ENCODE results near the gene MAIP1. TPM values are rescaled to one million over a fixed set of nuclear protein-coding genes. Genes with fewer than 3 reads are reported as not detected.

The MAIP1 gene
- total RNA-seq, 1 donor from 2014 or later, result 18.7 TPM

- intact Hi-C loops (cut with micrococcal nuclease), result loop anchor here (5.0 kb wide), 1 partner anchor 323 kb away; the partner anchor contains the start of gene SPATS2L
These were observed 29.4 kb downstream of the MAIP1 start for GRCh38 chr2:199984755-199985154.

GRCh38 chr2:199985625-199986207, 30.3 kb downstream of the MAIP1 start:
- intact Hi-C loops (cut with micrococcal nuclease), result no loop called here

GRCh38 chr2:199987586-199987985, 32.2 kb downstream of the MAIP1 start:
- intact Hi-C loops (cut with micrococcal nuclease), result no loop called here

DNA sequence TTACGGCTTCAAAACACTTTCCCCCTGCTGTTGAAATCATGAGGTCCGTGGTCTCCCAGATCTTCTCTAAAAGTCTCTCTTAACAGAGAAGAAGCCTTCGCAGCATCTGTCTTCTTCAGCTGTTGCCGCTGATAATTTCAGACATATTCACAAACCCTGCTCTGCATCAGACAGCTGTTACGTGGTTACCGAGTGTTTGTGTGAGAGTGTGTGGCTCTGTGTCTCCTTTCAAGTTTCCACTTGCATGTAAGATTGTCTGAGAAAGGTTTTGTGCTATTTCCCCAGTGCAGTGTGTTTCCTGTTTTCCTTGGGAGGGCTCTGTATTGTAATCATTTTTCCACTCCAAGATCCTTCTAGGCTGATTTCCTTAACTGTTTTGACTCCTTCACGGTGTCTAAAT, 32.8 kb downstream of the MAIP1 start:
- intact Hi-C loops (cut with micrococcal nuclease), result no loop called here

DNA sequence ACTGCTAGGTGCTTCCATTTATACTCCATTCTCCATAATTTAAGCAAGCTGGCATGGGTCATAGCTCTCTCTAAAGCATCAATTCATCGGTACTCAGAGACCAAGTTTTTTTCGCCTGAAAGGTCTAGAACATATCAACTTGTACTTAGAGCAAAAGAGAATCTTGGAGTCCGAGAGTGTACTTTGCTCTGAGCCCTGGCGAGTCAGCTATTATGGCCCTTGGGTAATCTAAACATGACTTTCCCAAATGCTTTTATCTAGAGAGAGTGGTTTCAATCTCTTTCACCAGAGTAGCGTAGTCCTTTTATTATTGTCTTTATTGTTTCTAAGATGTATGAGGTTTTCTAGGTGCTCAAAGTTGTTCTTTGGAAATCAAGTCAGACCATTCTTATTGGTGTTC, 34.4 kb downstream of the MAIP1 start:
- intact Hi-C loops (cut with micrococcal nuclease), result no loop called here

DNA sequence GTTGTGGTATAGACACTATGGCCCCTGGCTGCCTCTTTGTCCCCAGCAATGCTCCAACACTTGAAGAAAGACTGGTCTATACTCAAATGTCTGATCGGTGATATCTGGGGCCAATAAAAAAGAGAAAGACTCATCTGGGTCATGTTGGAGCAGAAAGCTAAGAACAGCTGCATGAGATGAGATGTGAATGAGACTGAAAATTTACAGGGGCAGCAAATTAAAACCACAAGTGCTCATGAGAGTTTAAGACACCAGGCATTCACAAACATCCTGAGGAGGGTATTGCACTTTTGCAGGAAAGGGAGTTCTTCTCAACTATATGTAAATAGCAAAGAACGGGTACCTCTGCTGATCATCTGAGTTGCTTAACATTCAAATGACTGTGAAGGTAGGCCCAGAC, 36.3 kb downstream of the MAIP1 start:
- intact Hi-C loops (cut with micrococcal nuclease), result no loop called here

- intact Hi-C loops (cut with micrococcal nuclease), result no loop called here
These were observed 36.9 kb downstream of the MAIP1 start for GRCh38 chr2:199992296-199992695.

DNA sequence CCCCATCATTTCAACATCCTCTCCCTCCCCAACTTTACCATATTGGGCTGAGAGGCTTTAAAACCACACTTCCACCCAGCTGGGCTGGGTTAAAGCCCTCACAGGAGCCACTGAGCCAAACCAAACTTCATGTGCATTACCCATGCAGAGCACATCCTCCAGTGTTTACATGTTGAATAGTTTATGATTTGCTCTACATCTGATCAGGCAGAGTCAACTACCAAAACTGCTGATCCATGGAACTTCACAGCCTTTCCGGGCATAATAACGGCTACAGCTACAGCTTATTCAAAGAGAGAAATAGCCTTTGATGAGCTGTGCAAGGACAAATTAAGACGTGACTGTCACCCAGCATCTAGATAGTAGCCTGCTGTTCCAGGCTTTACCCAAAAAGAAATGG, 39.0 kb downstream of the MAIP1 start:
- intact Hi-C loops (cut with micrococcal nuclease), result no loop called here

DNA sequence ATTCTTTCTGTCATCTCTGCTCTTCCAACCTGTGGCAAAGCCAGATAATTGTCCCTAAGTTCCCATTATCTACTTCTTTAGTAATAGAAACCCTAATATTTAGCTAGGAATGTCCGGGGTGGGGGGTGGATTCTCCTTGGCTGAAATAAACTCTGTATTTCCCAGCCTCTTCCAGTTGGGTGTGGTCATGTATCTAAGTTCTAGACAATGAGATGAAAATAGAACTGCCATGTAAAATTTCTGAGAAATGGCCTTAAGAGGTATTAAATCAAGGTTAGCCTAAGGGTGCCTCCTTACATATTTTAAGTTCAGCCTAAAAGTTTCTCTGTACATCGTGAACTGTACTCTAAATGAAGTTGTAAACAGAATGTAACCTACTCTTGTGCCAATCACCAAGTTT, 39.5 kb downstream of the MAIP1 start:
- intact Hi-C loops (cut with micrococcal nuclease), result no loop called here

- intact Hi-C loops (cut with micrococcal nuclease), result no loop called here
These were observed 41.9 kb downstream of the MAIP1 start for GRCh38 chr2:199997296-199997695.

DNA sequence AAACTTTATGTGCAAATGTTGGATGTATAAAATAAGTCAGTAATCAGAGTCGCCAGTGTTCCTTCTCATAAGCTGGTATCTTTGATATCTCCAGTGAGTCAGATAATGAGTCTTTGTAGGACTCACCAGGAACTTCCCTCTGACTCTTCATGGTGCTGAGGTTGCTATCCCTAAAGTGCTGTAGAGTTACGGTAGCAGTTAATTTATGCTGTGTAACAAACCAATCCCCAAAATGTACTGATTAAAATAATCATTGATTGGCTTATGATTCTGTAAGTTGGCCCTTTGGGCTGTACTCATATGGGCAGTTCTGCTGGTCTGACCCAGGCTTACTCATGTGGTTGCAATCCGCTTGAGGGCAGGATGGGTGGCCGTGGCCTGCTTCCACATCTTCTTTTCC, 43.8 kb downstream of the MAIP1 start:
- intact Hi-C loops (cut with micrococcal nuclease), result no loop called here

GRCh38 chr2:200000444-200001163, 45.2 kb downstream of the MAIP1 start:
- intact Hi-C loops (cut with micrococcal nuclease), result no loop called here

- intact Hi-C loops (cut with micrococcal nuclease), result no loop called here
These were observed 48.1 kb downstream of the MAIP1 start for GRCh38 chr2:200003444-200003843.

DNA sequence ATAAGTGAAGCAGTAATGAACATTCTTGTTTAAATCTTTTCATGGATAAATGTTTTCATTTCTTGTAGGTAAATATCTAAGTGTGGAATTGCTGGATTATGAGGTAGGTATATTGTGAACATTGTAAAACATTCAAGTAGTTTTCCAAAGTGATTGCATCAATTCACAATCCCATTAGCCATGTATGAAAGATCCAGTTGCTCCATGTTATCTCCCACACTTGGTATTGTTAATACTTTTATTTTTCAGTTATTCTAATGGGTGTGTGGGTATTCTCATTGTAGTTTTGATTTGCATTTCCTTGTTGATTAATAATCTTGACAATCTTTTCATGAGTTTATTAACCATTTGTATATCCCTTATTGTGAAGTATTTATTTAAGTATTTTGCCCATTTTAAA, 50.3 kb downstream of the MAIP1 start:
- intact Hi-C loops (cut with micrococcal nuclease), result no loop called here

GRCh38 chr2:200007306-200007705, 51.9 kb downstream of the MAIP1 start:
- intact Hi-C loops (cut with micrococcal nuclease), result no loop called here

DNA sequence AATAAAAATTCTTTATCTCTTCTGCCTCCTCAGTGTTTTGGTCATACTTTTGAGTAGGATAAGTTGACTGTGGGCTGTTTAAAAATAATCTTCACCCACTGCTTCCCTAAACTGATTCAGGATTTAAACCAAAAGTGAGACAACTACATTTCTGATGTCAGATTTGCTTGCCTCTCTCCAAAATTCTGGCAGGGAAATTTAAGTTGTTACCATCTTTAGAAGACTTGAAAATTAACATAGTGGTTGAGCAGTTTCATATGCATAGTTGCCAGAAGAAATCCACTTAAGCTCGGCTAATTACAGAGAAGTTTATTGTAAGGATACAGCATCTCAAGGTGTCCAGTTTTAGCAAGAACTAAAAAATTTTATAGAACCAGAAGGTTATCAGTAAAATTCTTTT, 57.0 kb downstream of the MAIP1 start:
- intact Hi-C loops (cut with micrococcal nuclease), result no loop called here

Other genes with a start within 250 kb of the MAIP1 start
- gene FTCDNL1, start 104.4 kb upstream of the MAIP1 start, total RNA-seq, result 1.1 and 1.2 TPM in 2 replicates
- 15.8 and 16.1 TPM in 2 replicates for gene C2orf69, start 44.3 kb upstream of the MAIP1 start, total RNA-seq
- 9.9 and 10.2 TPM in 2 replicates for gene TYW5, start 91 bp upstream of the MAIP1 start, total RNA-seq